ENCODE data around the gene PRR5L.

PRR5L gene

GRCh38 chr11:36380296-36381014 lies 84.4 kb downstream of the PRR5L start:
- DNase-seq, result no peak

GRCh38 chr11:36381015-36381360 lies 84.9 kb downstream of the PRR5L start:
- peak; percentile 44 for DNase-seq

GRCh38 chr11:36383195-36383594 lies 87.1 kb downstream of the PRR5L start:
- no peak for DNase-seq

GRCh38 chr11:36385121-36385970 lies 89.3 kb downstream of the PRR5L start:
- peak; percentile 45 for DNase-seq

GRCh38 chr11:36386411-36386810 lies 90.3 kb downstream of the PRR5L start:
- DNase-seq, result no peak

- no peak for DNase-seq
These were observed 92.0 kb downstream of the PRR5L start for GRCh38 chr11:36388071-36388470.

GRCh38 chr11:36388951-36389350 lies 92.9 kb downstream of the PRR5L start:
- DNase-seq, result no peak

- DNase-seq, result no peak
These were observed 93.7 kb downstream of the PRR5L start for GRCh38 chr11:36389811-36390210.

- no peak for DNase-seq
These were observed 94.9 kb downstream of the PRR5L start for GRCh38 chr11:36390963-36391471.

GRCh38 chr11:36392196-36392595 lies 96.1 kb downstream of the PRR5L start:
- no peak for DNase-seq

- peak; percentile 49 for DNase-seq
These were observed 98.0 kb downstream of the PRR5L start for GRCh38 chr11:36394056-36394455.

GRCh38 chr11:36394926-36395325 lies 98.8 kb downstream of the PRR5L start:
- DNase-seq, result peak; percentile 39

GRCh38 chr11:36395978-36396736 lies 100.1 kb downstream of the PRR5L start:
- DNase-seq, result no peak

GRCh38 chr11:36398231-36398953 lies 102.3 kb downstream of the PRR5L start:
- no peak for DNase-seq

GRCh38 chr11:36399236-36399635 lies 103.1 kb downstream of the PRR5L start:
- no peak for DNase-seq

- no peak for DNase-seq
These were observed 103.7 kb downstream of the PRR5L start for GRCh38 chr11:36399745-36400144.

GRCh38 chr11:36400766-36401455 lies 104.8 kb downstream of the PRR5L start:
- DNase-seq, result no peak

- no peak for DNase-seq
These were observed 106.6 kb downstream of the PRR5L start for GRCh38 chr11:36402568-36403170.

- no peak for DNase-seq
These were observed 107.6 kb downstream of the PRR5L start for GRCh38 chr11:36403661-36404060.

- DNase-seq, result no peak
These were observed 108.7 kb downstream of the PRR5L start for GRCh38 chr11:36404831-36405230.

GRCh38 chr11:36405585-36406367 lies 109.7 kb downstream of the PRR5L start:
- no peak for DNase-seq

Data from activated CD4-positive, alpha-beta T cell treated with anti-CD3 and anti-CD28 coated beads, Interleukin-2, Interleukin-6, amounts not matched to agents 100 ng/mL and 50 ng/mL, durations not matched to agents 16 hours and 8 hours (primary cell).